IMR-90 (cell line): ENCODE data around the gene KRT9. TPM values are rescaled to one million over a fixed set of nuclear protein-coding genes. Genes with fewer than 3 reads are reported as not detected.

Experiments used
- ATAC-seq: fragments of 200-7000 bp; cut with Tn5 transposase; 2 replicates; pipeline ENCODE4 v1.9.1; 2020; ENCODE audit warnings: low read depth, mild to moderate bottlenecking, moderate library complexity
- BruUV-seq: library from RNA; stranded (reverse); fragments of 400-500 nt; replicated peaks from 2 replicates; lab custom pipeline; 2021; lab: Mats Ljungman, UMichigan
- CTCF ChIA-PET: fragments of 300-600 bp; formaldehyde crosslinking; extraction: SDS; loops from one replicate; lab custom pipeline; 2021; ENCODE audit warnings: antibody characterized with exemption; lab: Yijun Ruan, JAX
- POLR2A ChIA-PET: fragments of 300-600 bp; sonication (Branson Sonifier 250); formaldehyde crosslinking; loops from one replicate; lab custom pipeline; 2022; ENCODE audit warnings: antibody characterized with exemption; ENCODE audit not compliant: unreplicated experiment; lab: Charles Lee
- DNase-seq: peaks from one replicate; pipeline ENCODE4 v3.0.0; 2013
- H2AFZ ChIP-seq: replicated peaks from 2 replicates; pipeline ENCODE3; 2013; ENCODE audit warnings: low read length, mild to moderate bottlenecking; ENCODE audit not compliant: poor library complexity
- H2AK5ac ChIP-seq: 2 replicates; pipeline ENCODE4 v1.6.1; 2013; ENCODE audit warnings: low read depth, low read length, inconsistent platforms
- H2AK9ac ChIP-seq: replicated peaks from 2 replicates; pipeline ENCODE3; 2013; ENCODE audit warnings: mild to moderate bottlenecking, low read depth, low read length, moderate library complexity; ENCODE audit not compliant: poor library complexity
- H2BK120ac ChIP-seq: 2 replicates; pipeline ENCODE4 v1.6.1; 2013; ENCODE audit warnings: low read depth, low read length, inconsistent platforms
- H2BK15ac ChIP-seq: 3 replicates; pipeline ENCODE4 v1.6.1; 2013; ENCODE audit warnings: low read depth, low read length, inconsistent platforms
- H2BK20ac ChIP-seq: 2 replicates; pipeline ENCODE4 v1.6.1; 2013; ENCODE audit warnings: low read depth, mild to moderate bottlenecking, inconsistent platforms, low read length, moderate library complexity
- H2BK5ac ChIP-seq: 2 replicates; pipeline ENCODE4 v1.6.1; 2013; ENCODE audit warnings: mild to moderate bottlenecking, low read depth, low read length, inconsistent platforms; ENCODE audit not compliant: poor library complexity, severe bottlenecking
- H3K14ac ChIP-seq: replicated peaks from 2 replicates; pipeline ENCODE4 v1.6.1; 2013; ENCODE audit warnings: low read depth, low read length, inconsistent platforms
- H3K18ac ChIP-seq: 2 replicates; pipeline ENCODE4 v1.6.1; 2013; ENCODE audit warnings: low read depth, low read length, control low read depth
- H3K23ac ChIP-seq: 2 replicates; pipeline ENCODE4 v1.6.1; 2013; ENCODE audit warnings: low read depth, low read length, inconsistent platforms
- H3K27ac ChIP-seq: 2 replicates; pipeline ENCODE4 v1.5.1; 2013; ENCODE audit warnings: mild to moderate bottlenecking, control low read depth, low read length; ENCODE audit not compliant: insufficient read depth
- H3K27me3 ChIP-seq: 2 replicates; pipeline ENCODE4 v1.6.1; 2013; ENCODE audit warnings: low read length; ENCODE audit not compliant: control insufficient read depth, insufficient read depth
- H3K36me3 ChIP-seq: 2 replicates; pipeline ENCODE4 v1.6.1; 2013; ENCODE audit warnings: low read length, mixed read lengths; ENCODE audit not compliant: control insufficient read depth, insufficient read depth
- H3K4ac ChIP-seq: 2 replicates; pipeline ENCODE4 v1.6.1; 2013; ENCODE audit warnings: low read depth, low read length, inconsistent platforms
- H3K4me1 ChIP-seq: 2 replicates; pipeline ENCODE4 v1.6.1; 2013; ENCODE audit warnings: low read length, mixed read lengths; ENCODE audit not compliant: control insufficient read depth, insufficient read depth
- H3K4me2 ChIP-seq: 2 replicates; pipeline ENCODE4 v1.6.1; 2013; ENCODE audit warnings: low read depth, mild to moderate bottlenecking, control low read depth, low read length, moderate library complexity
- H3K4me3 ChIP-seq: 2 replicates; pipeline ENCODE4 v1.5.1; 2013; ENCODE audit warnings: low read depth, mild to moderate bottlenecking, control low read depth, low read length, moderate library complexity; ENCODE audit not compliant: insufficient read depth
- H3K56ac ChIP-seq: 2 replicates; pipeline ENCODE4 v1.6.1; 2013; ENCODE audit warnings: low read length, inconsistent platforms; ENCODE audit not compliant: insufficient read depth; ENCODE audit errors: extremely low read depth
- H3K79me1 ChIP-seq, 2 experiments: 2 replicates each; pipeline ENCODE4 v1.6.1; 2013; ENCODE audit warnings: low read length in 2 of 2, inconsistent platforms in 1 of 2, low read depth in 1 of 2
- H3K9ac ChIP-seq: 2 replicates; pipeline ENCODE4 v1.6.1; 2013; ENCODE audit warnings: low read depth, low read length, control low read depth
- H3K9me1 ChIP-seq: 2 replicates; pipeline ENCODE4 v1.6.1; 2013; ENCODE audit warnings: low read length, inconsistent platforms; ENCODE audit not compliant: insufficient read depth
- H3K9me3 ChIP-seq: 2 replicates; pipeline ENCODE4 v1.6.1; 2013; ENCODE audit warnings: low read length; ENCODE audit not compliant: control insufficient read depth, insufficient read depth
- H4K20me1 ChIP-seq: 2 replicates; pipeline ENCODE4 v1.6.1; 2013; ENCODE audit warnings: low read length, inconsistent platforms; ENCODE audit not compliant: insufficient read depth
- H4K5ac ChIP-seq: 2 replicates; pipeline ENCODE4 v1.6.1; 2013; ENCODE audit warnings: mild to moderate bottlenecking, low read depth, low read length, control low read depth
- H4K8ac ChIP-seq, 2 experiments: 2 replicates each; pipeline ENCODE4 v1.6.1; 2013; ENCODE audit warnings: low read depth in 2 of 2, low read length in 2 of 2, control low read depth in 1 of 2, inconsistent platforms in 1 of 2
- H4K91ac ChIP-seq: 2 replicates; pipeline ENCODE4 v1.6.1; 2013; ENCODE audit warnings: low read depth, low read length, inconsistent platforms; ENCODE audit not compliant: insufficient read depth
- CHD1 ChIP-seq: IDR thresholded peaks from 2 replicates; pipeline ENCODE4 v1.6.1; 2012; ENCODE audit warnings: low read depth, low read length, improper control_type of control experiment
- WGBS, 2 experiments: methylation state at CpG; one replicate each; pipeline versions ENCODE4 v1.1.5 to v1.1.7; 2013; ENCODE audit warnings: missing lambda C conversion rate in 2 of 2; ENCODE audit not compliant: insufficient read length in 1 of 2; ENCODE audit errors: extremely low coverage in 2 of 2; 5-methylcytosine and 5-hydroxymethylcytosine counted together
- dilution Hi-C: fragments of 300-500 bp; cut with HindIII; formaldehyde crosslinking; loops from one replicate; pipeline ENCODE4 v1.14.3; 2018; ENCODE audit warnings: low sequenced_read_pairs; ENCODE audit not compliant: unreplicated experiment
- in situ Hi-C: fragments of 300-500 bp; cut with MboI; formaldehyde crosslinking; loops from 3 replicates; pipeline ENCODE4 v1.14.3; 2019; ENCODE audit warnings: low sequenced_read_pairs, inconsistent platforms, mixed read lengths
- intact Hi-C: fragments of 100-400 bp; cut with micrococcal nuclease; formaldehyde crosslinking; loops from 2 replicates; pipeline ENCODE4 v1.10.0; 2022
- polyA plus RNA-seq, 3 experiments: library from polyadenylated mRNA; depleted of rRNA; stranded (reverse); fragments of >200 nt; gene quantifications; 2 replicates each; pipeline ENCODE4 v1.2.3, GENCODE V29; 2012; ENCODE audit warnings: low replicate concordance in 1 of 3
- total RNA-seq: library from RNA; depleted of rRNA; stranded (reverse); fragments of >200 nt; gene quantifications from 2 replicates; pipeline ENCODE4 v1.2.3, GENCODE V29; 2012
- TF ChIP-seq, protein P1 (sequence below): fragments of 150-350 bp; IDR thresholded peaks from 2 replicates; pipeline ENCODE4 v1.6.1; 2016; ENCODE audit warnings: low read depth, mild to moderate bottlenecking, low read length, moderate library complexity, borderline replicate concordance

Gene KRT9
- total and polyA plus RNA-seq, 2 of the 4 experiments (the other 2 are of a cell fraction) = not detected

DNA sequence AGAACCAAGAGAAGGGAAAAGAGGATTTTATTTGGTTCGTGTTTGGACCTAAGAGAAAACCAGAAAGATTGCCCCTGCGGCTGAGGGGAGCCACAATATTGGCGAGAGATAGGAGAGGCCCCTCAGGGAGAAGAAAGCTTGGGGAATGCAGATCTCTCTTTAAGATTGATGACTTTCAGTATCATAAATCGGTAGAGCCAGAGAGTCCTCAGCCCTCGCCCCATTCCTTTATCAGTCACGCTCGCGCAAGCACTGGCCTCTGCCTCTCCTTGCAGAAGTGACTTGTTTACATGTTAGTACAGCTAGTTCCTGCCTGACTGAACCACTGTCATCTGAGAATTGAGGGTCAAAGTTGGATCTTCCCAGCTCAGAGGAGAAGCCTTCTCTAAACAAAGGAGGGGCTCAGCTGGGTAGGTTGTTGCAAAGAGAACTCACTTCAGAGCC is 22.2 kb downstream of the KRT9 start:
- no peak for ATAC-seq
- Histone ChIP-seq H2BK5ac (no peak overlapping the region), H3K9ac (no peak overlapping the region), H2AFZ (peak overlapping the region; percentile 38), H3K27me3 (no peaks in the 10 kb centered on the region; the same call in 1 of the 2 replicates), H3K23ac (no peak overlapping the region), H4K20me1 (no peaks in the 10 kb centered on the region), H3K14ac (0 out of 2 replicates have a peak overlapping the region, but pooled peaks have one; percentile 28), H2BK120ac (peak overlapping the region; percentile 38; the same call in 1 of the 2 replicates), H3K18ac (no peak overlapping the region), H3K79me1 (no peaks in the 10 kb centered on the region), H4K8ac (peak overlapping the region in 1 of 2 experiments; percentile 19; a peak in 1 of 4 replicates), H2AK5ac (peak overlapping the region; percentile 3; the same call in 1 of the 2 replicates), H3K4me2 (no peak overlapping the region), H2AK9ac (no peak overlapping the region), H3K9me1 (peaks cover 12% of the 10 kb centered on the region), H3K4me3 (no peak overlapping the region), H2BK15ac (0 out of 3 replicates have a peak overlapping the region, but pooled peaks have one; percentile 23), H3K36me3 (no peaks in the 10 kb centered on the region), H3K9me3 (peaks cover 4% of the 10 kb centered on the region), H3K4ac (peak overlapping the region; percentile 49), H3K27ac (no peak overlapping the region; the same call in 1 of the 2 replicates), H4K91ac (0 out of 2 replicates have a peak overlapping the region, but pooled peaks have one; percentile 2), H2BK20ac (0 out of 2 replicates have a peak overlapping the region, but pooled peaks have one; percentile 11), H4K5ac (no peak overlapping the region), H3K4me1 (peaks cover 18% of the 10 kb centered on the region), H3K56ac (no peak overlapping the region; the same call in 1 of the 2 replicates)
- intact Hi-C loops = loop anchor here (1.0 to 5.0 kb wide), 7 partner anchors 99 to 902 kb away; partner anchors contain the start of genes KRTAP2-3 and SMARCE1
- dilution Hi-C loops = no loop called here
- 0 out of 2 replicates have a peak, but pooled peaks have one; percentile 0 for TF ChIP-seq CHD1
- TF ChIP-seq, protein P1, sequence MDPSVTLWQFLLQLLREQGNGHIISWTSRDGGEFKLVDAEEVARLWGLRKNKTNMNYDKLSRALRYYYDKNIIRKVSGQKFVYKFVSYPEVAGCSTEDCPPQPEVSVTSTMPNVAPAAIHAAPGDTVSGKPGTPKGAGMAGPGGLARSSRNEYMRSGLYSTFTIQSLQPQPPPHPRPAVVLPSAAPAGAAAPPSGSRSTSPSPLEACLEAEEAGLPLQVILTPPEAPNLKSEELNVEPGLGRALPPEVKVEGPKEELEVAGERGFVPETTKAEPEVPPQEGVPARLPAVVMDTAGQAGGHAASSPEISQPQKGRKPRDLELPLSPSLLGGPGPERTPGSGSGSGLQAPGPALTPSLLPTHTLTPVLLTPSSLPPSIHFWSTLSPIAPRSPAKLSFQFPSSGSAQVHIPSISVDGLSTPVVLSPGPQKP = no peak
- BruUV-seq = no TSS peak
- 43% methylated on average over 3 of the region's 8 CpGs; no CpG with 5 or more reads in 1 of the 2 experiments for WGBS, 2 experiments
- DNase-seq = peak; percentile 56
- ChIA-PET POLR2A (interaction anchor here (0.6 to 0.7 kb wide), 2 partner anchors 99 kb away, joined by 13 to 22 read pairs; no protein-coding TSS in a partner anchor), CTCF (interaction anchor here (0.7 to 3.9 kb wide), 25 partner anchors 11 to 731 kb away, joined by 3 to 49 read pairs (median 5); partner anchors contain the start of genes KRT15 and KRT9)
- in situ Hi-C loops = loop anchor here (5.0 to 10.0 kb wide), 3 partner anchors 113 to 745 kb away; no protein-coding TSS in a partner anchor
